Duodenal mucosa (tissue), 2 donors: ENCODE measurements around the gene DSG2.

Experiments used
- H3K27ac ChIP-seq: one replicate; pipeline ENCODE4 v1.7.0; 2013; ENCODE audit warnings: low read depth, low read length
- H3K27me3 ChIP-seq, 2 donors: one replicate each; pipeline ENCODE4 v1.7.0; 2013; ENCODE audit warnings: low read length in 2 of 2, control low read depth in 1 of 2; ENCODE audit not compliant: insufficient read depth in 2 of 2, control insufficient read depth in 1 of 2
- H3K36me3 ChIP-seq, 2 donors: one replicate each; pipeline ENCODE4 v1.7.0; 2013; ENCODE audit warnings: low read length in 2 of 2, control low read depth in 1 of 2; ENCODE audit not compliant: insufficient read depth in 2 of 2, control insufficient read depth in 1 of 2
- H3K4me1 ChIP-seq, 2 donors: one replicate each; pipeline ENCODE4 v1.7.0; 2013; ENCODE audit warnings: low read length in 2 of 2, control low read depth in 1 of 2; ENCODE audit not compliant: insufficient read depth in 2 of 2, control insufficient read depth in 1 of 2
- H3K4me3 ChIP-seq, 2 donors: one replicate each; pipeline ENCODE4 v1.7.0; 2013; ENCODE audit warnings: low read length in 2 of 2, low read depth in 1 of 2
- H3K9ac ChIP-seq, 2 donors: one replicate each; pipeline ENCODE4 v1.7.0; 2013; ENCODE audit warnings: low read length in 2 of 2, low read depth in 1 of 2
- H3K9me3 ChIP-seq, 2 donors: one replicate each; pipeline ENCODE4 v1.7.0; 2013; ENCODE audit warnings: low read length in 2 of 2, control low read depth in 1 of 2; ENCODE audit not compliant: control insufficient read depth in 1 of 2

The DSG2 gene

DNA sequence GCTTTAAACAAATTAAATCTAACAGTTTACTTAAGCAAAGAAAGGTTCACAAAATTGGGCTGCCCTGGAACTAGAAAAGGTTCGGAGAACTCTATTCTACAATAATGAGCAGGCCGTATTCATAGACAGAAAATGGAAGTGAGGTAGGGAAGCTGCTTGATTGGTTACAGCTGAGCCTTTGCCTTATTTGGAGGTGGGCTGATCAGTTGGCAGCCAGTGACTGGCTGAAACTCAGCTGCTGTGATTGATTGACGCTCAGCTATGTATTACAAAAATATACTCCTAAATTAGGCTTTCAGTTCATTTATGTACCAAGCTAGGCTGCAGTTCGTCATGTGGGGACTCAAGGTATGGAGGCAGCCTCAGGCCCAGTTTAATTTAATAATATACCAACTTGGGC lies 51.4 kb downstream of the DSG2 start:
- Histone ChIP-seq H3K27ac (no peak overlapping the region), H3K9me3 (no peaks in the 10 kb centered on the region), H3K36me3 (peaks cover 14 to 18% of the 10 kb centered on the region in 2 donors), H3K27me3 (no peaks in the 10 kb centered on the region), H3K4me3 (no peak overlapping the region), H3K4me1 (peaks cover 4 to 13% of the 10 kb centered on the region in 2 donors), H3K9ac (no peak overlapping the region)

DNA sequence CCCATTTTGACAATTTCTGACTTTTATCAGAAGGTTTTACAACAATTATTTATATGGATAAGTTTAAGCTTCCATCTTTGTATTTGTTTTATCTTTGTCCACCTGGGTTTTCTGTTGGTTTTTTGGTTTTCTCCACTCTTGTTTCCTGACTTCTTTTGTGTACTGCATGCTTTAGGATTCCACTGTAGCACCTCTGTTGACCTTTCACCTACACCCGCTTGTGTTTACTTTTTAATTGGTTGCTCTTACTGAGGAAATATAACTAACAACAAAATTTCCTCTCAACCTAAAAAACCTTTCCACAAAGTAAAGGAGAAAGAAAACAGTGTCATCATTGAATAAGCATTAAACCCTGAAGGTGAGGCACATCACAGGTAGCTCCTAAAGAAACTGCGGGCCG lies 53.9 kb downstream of the DSG2 start:
- Histone ChIP-seq H3K36me3 (peaks cover 0 to 3% of the 10 kb centered on the region in 2 donors), H3K27me3 (no peaks in the 10 kb centered on the region), H3K9ac (no peak overlapping the region), H3K27ac (no peak overlapping the region), H3K4me1 (peaks cover 14 to 25% of the 10 kb centered on the region in 2 donors), H3K9me3 (no peaks in the 10 kb centered on the region), H3K4me3 (no peak overlapping the region)

DNA sequence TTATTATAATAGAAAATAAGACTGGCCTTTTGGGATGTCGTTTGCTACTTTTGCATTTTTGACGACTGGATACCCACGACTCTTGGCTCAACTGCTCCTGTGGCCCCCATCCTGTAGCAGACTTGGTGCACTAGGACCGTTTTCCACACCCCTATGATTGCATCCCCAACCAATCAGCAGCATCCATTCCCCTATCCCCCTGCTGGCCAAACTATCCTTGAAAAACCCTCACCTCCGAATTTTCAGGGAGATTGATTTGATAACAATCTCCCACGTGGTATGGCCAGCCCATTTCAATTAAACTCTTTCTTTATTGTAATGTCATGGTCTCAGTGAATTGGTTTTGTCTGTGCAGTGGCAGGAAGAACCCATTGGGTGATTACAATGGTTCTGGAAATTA lies 55.8 kb downstream of the DSG2 start:
- Histone ChIP-seq H3K4me1 (peaks cover 14 to 25% of the 10 kb centered on the region in 2 donors), H3K27ac (no peak overlapping the region), H3K4me3 (no peak overlapping the region), H3K9ac (no peak overlapping the region), H3K36me3 (no peaks in the 10 kb centered on the region), H3K9me3 (no peaks in the 10 kb centered on the region), H3K27me3 (no peaks in the 10 kb centered on the region)

DNA sequence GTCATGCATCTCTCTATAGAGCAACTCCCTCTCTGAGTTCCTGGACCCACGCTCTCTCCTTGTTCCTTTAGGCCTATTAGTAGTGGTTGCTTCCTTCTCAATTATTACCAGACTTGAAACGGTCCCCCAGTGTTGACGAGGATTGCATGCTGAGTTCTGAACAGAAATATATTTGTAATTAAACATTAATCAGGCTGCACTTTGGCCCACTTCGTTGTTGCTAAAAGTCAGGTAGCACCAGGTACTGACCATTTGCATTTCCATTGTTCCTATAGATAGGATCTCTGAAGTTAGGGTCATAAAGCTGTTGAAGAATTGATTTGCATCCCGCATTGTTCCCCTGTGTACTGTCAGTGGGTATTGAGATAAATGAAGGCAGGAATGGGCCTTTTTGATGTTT lies 56.8 kb downstream of the DSG2 start:
- Histone ChIP-seq H3K27me3 (no peaks in the 10 kb centered on the region), H3K27ac (no peak overlapping the region), H3K9me3 (no peaks in the 10 kb centered on the region), H3K36me3 (no peaks in the 10 kb centered on the region), H3K4me1 (peaks cover 14 to 18% of the 10 kb centered on the region in 2 donors), H3K9ac (no peak overlapping the region), H3K4me3 (no peak overlapping the region)

DNA sequence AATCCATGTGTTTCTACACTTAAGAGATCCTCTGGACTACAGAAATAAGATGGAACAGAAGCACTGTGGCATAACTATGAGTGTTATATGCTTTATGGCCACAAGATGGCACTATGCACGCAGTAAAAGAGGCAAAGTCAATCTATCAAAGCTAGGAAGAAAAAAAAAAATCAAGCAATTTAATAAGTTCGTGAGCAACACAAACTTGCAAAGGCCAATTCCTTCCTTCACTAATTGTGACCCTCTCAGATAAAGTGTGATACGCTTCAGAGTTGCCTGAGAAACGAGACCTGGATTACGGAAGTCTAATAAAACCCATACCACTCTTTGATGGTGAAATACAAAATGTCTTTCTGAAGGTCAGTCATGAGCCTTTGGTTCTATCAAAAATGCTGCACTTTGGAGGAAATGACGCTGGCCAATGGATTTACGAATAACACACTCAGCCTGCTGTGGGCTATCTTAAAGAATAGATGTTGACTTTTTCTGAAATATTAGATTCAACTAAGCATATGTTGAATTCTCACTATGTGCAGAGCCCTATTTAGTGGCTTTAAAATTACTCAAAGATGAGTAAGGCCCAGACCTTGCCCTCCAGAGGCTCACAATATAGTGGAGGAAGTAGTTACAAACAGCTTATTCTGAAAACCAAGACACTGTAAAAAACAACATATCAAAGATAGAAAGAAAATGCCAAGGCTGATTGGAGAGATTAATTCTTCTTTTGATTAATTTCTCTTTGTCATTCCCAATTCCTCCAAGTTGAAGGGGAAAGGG lies 58.2 kb downstream of the DSG2 start:
- H3K27ac ChIP-seq = no peak overlapping the region
- H3K4me3 ChIP-seq = peak overlapping the region in 1 of 2 donors; percentile 18
- no peaks in the 10 kb centered on the region for H3K9me3 ChIP-seq
- H3K27me3 ChIP-seq = no peaks in the 10 kb centered on the region
- H3K36me3 ChIP-seq = no peaks in the 10 kb centered on the region
- no peak overlapping the region for H3K9ac ChIP-seq
- peaks cover 14 to 18% of the 10 kb centered on the region in 2 donors for H3K4me1 ChIP-seq

DNA sequence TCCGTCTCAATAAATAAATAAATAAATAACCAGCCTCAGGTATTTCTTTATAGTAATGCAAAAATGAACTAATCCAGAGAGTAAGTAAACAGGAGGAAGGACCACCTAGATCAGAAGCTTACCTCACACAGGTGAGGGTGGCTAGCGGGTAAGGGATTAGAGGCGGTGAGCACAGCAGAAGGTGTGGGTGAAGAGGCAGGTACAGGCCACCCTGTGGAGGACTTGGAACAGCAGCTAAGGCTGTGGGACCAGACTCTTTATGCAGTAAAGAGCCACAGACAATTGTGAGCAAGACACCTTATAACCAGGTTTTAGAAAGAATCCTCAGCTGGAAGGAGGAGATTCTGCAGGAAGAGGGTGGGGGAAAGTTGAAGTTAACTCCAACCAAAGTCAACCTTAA lies 59.5 kb downstream of the DSG2 start:
- no peaks in the 10 kb centered on the region for H3K36me3 ChIP-seq
- H3K9ac ChIP-seq = no peak overlapping the region
- no peak overlapping the region for H3K27ac ChIP-seq
- no peak overlapping the region for H3K4me3 ChIP-seq
- H3K4me1 ChIP-seq = peaks cover 14 to 18% of the 10 kb centered on the region in 2 donors
- H3K27me3 ChIP-seq = no peaks in the 10 kb centered on the region
- no peaks in the 10 kb centered on the region for H3K9me3 ChIP-seq

DNA sequence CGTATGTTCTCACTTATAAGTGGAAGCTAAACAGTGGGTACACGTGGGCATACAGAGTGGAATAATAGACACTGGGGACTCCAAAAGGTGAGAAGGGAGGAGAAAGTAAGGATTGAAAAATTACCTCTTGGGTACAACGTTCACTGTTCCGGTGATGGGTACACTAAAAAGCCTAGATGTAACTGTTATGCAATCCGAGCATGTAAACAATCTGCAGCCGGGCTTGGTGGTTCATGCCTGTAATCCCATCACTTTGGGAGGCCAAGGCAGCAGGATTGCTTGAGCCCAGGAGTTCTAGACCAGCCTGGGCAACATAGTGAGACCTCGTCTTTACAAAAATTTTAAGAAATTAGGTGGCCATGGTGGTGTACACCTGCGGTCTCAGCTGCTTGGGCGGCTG lies 60.6 kb downstream of the DSG2 start:
- H3K36me3 ChIP-seq = no peaks in the 10 kb centered on the region
- no peak overlapping the region for H3K27ac ChIP-seq
- H3K27me3 ChIP-seq = no peaks in the 10 kb centered on the region
- no peak overlapping the region for H3K9ac ChIP-seq
- H3K4me1 ChIP-seq = peaks cover 14 to 23% of the 10 kb centered on the region in 2 donors
- H3K9me3 ChIP-seq = no peaks in the 10 kb centered on the region
- H3K4me3 ChIP-seq = no peak overlapping the region

DNA sequence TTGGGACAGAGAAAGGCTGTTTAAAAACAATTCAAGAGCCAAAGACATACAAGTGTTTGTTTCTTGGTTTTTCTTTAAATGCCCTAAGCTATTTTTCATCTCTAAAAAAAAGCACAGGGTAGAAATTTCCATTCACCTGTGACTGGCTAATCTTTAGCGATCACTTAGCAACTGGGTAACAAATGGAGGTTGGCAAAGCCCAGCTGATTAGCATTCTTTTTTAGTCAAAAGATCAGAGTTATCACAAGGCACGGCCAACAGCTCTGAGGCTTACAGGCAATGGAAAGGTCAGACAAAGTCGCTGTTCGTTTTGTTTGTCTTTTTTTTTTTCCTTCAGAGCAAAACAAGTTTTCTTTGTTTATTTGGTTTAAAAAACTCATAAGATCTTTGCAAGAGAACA lies 64.7 kb downstream of the DSG2 start:
- Histone ChIP-seq H3K27me3 (no peaks in the 10 kb centered on the region), H3K36me3 (no peaks in the 10 kb centered on the region), H3K4me3 (no peak overlapping the region), H3K9me3 (no peaks in the 10 kb centered on the region), H3K4me1 (peaks cover 6 to 21% of the 10 kb centered on the region in 2 donors), H3K9ac (no peak overlapping the region), H3K27ac (no peak overlapping the region)

DNA sequence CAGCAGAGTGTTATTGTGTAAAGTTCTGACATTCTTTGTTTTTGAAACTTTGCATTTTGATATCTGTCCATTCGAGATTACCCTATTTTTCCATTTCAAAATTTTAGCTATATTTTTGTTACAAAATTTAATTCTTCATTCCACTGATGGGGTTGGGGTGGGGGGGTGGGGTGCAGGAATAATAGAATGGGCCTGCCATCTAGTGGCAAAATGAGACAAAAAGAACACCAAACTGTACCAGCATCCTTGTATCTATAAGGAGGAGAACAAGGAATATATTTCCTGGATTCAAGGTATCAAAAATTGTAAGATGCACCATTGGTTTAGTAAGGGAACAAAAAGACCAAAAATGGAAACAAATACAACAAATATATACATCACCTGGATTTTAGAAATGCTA lies 65.8 kb downstream of the DSG2 start:
- Histone ChIP-seq H3K9ac (no peak overlapping the region), H3K27me3 (no peaks in the 10 kb centered on the region), H3K27ac (no peak overlapping the region), H3K9me3 (no peaks in the 10 kb centered on the region), H3K4me3 (no peak overlapping the region), H3K4me1 (peaks cover 6 to 21% of the 10 kb centered on the region in 2 donors), H3K36me3 (no peaks in the 10 kb centered on the region)

DNA sequence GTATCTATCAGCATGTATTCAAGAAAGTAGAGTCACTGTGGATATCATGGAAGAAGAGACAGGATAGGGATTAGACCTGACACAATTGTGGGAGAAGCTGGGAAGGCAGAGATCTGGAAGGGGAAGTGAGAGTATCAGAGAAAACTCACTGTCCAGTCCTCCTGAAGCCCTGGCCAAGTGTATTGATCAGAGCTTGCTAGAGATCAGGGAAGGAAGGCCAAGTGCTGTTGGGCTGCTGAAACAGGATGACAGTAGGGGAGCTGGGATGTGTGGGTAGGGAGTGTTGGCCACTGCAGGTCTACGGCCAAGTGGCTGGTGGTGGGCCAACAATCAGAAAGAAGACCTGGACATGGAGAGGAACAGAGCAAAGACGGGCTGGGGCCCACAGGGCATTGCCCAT lies 67.4 kb downstream of the DSG2 start:
- Histone ChIP-seq H3K9ac (no peak overlapping the region), H3K36me3 (no peaks in the 10 kb centered on the region), H3K27ac (no peak overlapping the region), H3K4me3 (no peak overlapping the region), H3K4me1 (peaks cover 6 to 21% of the 10 kb centered on the region in 2 donors), H3K27me3 (no peaks in the 10 kb centered on the region), H3K9me3 (no peaks in the 10 kb centered on the region)
